IPS-NIHi7 (cell line): ENCODE measurements around the gene COIL.

Experiments
- DNase-seq: peaks from one replicate; pipeline ENCODE4 v3.0.0; 2012; ENCODE audit warnings: mixed read lengths; ENCODE audit errors: extremely low spot score

The COIL gene

DNA sequence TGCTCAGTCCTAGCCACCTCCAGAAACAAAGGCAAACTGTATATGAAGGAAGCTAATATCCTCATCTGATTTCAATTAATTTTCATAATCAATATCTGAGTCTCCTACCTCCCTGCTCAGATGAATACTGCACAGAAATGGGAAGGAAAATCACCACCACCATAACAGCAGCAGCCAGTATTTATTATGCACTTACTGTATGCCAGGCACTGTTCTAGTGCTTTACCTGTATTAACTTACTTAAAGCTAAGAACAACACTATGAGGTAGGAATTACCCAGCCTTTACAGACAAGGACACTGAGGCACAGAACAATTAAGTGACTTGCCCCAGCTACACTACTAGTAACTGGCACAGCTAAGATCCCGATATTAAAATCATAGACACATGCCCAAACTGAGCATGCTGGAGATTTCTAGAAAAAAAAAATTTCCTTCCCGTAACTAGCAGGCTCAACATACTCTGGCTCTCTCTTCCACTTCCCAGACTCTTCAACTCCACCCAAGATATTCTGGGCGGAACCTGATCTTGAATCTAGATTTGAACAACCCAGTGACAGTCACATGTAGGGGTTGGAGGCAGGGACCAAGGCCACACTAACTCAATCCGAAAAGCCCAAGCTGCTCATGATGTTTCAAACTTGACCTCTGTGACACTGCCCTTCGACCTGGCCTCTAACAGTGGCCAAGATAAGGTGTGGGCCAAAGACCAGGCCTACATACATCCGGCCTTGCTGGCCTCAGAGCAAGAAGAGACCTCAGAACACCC is 50.9 kb downstream of the COIL start:
- DNase-seq: no peak

DNA sequence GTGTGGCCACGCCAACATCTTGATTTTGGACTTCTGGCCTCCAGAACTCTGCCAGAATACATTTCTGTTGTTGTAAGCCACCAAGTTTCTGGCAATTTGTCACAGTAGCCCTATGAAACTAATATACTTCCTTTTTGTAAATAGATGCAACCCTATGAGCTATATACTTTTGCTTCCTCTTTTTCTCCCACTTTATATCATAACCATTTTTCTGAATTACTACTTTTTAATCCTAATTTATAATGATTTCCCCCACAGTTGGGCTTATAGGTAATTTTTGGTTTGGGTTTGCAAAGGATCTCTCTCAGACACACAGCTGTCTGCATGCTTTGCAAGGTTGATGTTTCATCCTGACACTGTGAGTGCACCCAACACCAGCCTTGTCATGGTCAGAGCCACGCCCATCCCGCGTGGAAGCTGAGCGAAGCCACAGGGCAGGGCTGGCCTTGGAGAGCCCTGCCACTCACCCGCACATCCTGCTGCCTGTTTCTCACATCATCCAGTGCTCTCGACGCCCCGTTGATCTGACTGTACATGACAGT is 52.8 kb downstream of the COIL start:
- DNase-seq: no peak

GRCh38 chr17:56903560-56903959 is 57.3 kb downstream of the COIL start:
- DNase-seq: no peak

GRCh38 chr17:56902348-56902747 is 58.5 kb downstream of the COIL start:
- no peak for DNase-seq

DNA sequence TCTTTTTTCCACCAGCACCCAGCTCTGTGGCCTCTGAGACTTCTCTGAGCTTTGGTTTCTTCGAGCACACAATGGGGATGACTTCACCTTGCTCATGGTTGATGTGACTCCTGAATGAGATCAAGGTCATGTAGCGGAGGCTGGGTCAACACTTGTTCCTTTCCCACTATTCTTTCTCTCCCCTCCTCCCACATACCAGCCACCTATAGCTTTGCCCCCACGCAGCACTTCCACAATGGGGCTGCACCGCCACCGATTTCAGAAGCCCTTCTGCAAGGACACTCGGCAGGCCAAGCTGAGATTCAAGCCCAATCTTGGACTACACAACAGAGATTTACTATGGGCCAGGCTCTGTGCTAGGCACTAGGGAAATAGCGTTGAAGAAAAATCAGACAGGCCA is 61.4 kb downstream of the COIL start:
- DNase-seq: no peak

- DNase-seq: no peak
Measured at GRCh38 chr17:56898874-56899273, 62.0 kb downstream of the COIL start.

DNA sequence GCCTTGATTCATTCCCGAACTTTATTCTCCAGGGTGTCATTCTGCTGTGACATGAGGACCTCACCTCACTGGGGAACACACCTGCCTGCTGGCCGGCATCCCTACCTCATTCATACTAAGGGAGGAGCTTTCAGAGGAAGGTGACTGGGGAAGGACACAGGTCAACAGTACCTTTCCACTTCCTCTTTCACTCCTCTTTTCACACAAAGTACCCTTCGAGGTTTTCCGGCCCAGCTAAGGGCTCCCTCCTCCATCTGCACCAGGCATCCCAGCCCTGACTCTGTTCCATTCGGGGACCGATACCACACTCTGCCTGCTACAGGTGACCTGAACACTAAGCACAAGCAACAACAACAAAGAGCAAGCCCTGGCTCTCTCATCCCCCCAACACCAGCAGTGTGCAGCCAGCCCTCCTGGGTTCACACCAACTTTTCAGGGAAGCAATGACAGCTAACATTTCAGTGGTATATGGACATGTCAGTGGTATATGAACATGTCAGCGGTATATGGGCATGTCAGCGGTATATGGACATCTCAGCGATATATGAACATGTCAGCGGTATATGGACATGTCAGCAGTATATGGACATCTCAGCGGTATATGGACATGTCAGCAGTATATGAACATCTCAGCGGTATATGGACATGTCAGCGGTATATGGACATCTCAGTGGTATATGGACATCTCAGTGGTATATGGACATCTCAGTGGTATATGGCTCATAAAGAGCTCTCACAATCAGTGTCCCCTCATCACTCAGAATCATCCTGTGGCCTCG is 63.0 kb downstream of the COIL start:
- no peak for DNase-seq

DNA sequence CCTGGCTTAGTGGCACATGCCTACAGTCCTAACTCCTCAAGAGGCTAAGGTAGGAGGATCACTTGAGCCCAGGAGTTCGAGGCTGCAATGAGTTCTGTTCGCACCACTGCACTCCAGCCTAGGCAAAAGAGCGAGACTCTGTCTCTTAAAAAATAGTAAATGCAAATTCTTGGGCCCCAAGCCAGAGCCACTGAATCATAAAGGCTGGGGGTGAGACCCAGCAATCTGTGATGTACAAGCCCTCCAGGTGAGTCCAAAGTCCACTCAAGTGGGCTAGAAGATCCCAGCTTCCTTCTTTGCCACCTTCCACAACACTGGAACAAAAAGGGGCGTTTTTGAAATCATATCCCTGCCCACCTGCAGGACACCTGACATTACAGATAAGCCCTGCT is 63.9 kb downstream of the COIL start:
- no peak for DNase-seq

GRCh38 chr17:56896217-56896967 is 64.5 kb downstream of the COIL start:
- DNase-seq: no peak

DNA sequence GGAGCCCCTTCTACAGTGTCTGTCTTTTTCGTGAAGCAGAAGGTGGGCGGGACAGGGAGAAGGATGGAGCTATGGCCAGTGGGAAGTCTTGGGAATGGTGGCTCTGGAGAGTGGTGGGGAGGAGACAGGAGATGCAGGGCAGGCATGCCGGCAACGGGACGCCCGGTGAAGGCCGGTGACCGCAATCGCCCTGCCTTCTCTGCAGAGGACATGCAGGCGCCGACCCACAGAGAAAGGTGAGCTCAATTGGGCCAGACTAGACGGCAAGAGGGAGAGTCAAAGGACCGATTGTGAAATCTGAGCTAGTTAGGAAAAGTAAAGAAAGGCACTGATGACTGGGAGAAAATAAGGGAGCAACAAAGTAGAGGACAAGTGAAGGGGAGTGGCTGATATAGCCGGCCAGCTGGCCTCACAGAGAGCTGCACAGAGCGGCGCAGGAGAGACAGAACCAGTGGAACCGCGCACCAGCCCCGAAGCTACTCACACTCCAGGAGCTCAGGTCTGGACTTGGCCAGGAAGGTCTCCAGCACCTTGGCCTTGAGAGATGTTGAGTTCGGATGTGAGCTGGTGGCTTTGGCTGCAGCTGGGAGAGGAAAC is 65.9 kb downstream of the COIL start:
- no peak for DNase-seq

DNA sequence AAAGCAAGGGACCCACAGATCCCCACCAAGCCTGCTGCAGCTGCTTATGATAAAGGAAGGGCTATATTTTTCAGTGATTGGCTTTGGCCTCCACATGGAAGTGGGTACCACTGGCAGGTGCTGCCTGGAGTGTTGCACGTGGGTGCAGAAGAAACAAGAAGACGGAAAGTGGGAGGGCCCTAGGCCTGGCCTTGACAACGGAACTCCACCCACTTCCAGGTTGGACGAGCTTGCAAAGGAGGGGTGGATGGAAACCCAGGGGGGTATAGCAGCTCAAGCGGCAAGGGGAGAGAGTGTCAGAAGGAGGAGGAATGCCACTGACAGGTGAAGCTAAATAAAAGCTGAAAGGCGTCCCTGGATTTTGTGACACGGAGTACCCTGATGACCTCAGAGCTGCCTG is 67.3 kb downstream of the COIL start:
- DNase-seq: no peak

DNA sequence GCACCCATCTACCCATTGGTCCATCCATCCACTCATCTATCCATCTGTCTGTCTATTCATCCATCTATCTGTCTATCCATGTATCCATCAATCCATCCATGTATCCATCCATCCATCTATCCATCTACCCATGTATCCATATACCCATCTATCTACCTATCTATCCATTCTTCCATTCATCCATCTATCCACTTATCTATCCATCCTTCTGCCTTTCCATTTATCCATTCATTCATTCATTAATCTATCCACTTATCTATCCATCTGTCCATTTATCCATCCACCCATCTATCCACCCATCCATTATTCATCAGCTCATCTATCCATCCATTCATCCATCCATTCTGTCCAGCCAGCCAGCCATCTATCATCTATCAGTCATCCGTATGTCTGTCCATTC is 68.5 kb downstream of the COIL start:
- no peak for DNase-seq

DNA sequence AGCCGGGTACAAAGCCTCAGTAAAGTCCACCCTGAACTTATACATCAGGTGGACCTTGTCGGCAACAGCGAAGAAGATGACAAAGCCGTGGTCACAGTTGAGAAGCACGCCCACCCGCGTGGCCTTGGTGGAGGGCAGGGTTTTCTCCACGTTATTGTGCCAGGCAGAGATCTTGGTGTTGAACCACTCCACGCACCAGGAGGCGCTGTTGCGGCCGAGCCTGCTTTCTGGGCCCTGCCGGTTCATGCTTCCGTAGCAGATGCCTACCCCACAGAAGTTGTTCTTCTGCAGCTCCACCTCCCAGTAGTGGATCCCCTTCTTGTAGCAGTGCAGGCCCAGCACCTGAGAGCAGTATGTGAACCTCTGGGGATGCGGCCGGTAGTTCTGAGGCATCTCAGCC is 69.1 kb downstream of the COIL start:
- peak; percentile 85 for DNase-seq

DNA sequence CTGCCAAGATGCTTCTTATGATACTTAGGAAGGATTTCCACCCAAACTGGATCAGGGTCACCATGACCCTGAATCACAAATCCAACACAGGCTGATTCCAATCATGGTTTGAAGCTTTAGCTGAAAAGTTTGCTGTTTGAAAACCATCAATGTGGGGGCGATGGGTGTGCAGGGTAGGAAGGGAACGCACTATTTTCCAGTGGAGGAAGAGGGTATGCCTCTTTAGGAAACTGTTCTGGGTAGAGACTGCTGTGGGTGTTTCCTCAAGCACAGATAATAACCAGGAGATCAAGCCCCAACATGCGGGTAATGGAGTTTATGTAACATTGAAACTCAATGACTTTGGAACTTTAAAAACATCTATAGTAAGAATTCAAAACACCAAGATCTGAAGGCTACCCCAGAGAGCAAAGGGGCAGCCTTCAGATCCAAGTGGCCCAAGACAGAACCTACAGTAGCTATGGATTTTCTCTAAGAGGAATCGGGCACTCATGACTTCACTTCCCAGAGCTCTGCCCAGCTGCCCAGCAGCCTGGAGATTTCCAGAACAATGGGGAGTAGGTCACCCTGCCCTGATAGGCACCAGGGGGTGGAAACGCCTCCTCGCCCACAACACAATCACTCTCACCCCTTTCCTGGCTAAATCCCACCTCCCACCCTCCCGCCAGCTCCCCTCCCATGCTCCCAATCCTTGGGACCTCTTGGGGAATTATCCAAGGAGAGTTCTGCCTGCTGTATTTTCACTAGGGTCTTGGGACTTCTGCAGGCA is 69.8 kb downstream of the COIL start:
- DNase-seq: no peak

- DNase-seq: no peak
Measured at GRCh38 chr17:56890390-56890789, 70.5 kb downstream of the COIL start.
